ENCODE results near the gene INPP5D.

INPP5D gene

GRCh38 chr2:233213975-233214374, 153.8 kb downstream of the INPP5D start:
- no peak for DNase-seq

GRCh38 chr2:233217892-233218377, 157.8 kb downstream of the INPP5D start:
- no peak for DNase-seq

GRCh38 chr2:233218836-233219235, 158.7 kb downstream of the INPP5D start:
- no peak for DNase-seq

- DNase-seq, result no peak
Measured at GRCh38 chr2:233219848-233220247, 159.7 kb downstream of the INPP5D start.

- no peak for DNase-seq
Measured at GRCh38 chr2:233221378-233222063, 161.4 kb downstream of the INPP5D start.

GRCh38 chr2:233223059-233223894, 163.1 kb downstream of the INPP5D start:
- DNase-seq, result no peak

GRCh38 chr2:233225230-233226068, 165.3 kb downstream of the INPP5D start:
- DNase-seq, result no peak

GRCh38 chr2:233226511-233227031, 166.4 kb downstream of the INPP5D start:
- DNase-seq, result no peak

GRCh38 chr2:233227346-233227978, 167.3 kb downstream of the INPP5D start:
- no peak for DNase-seq

GRCh38 chr2:233228376-233228775, 168.2 kb downstream of the INPP5D start:
- no peak for DNase-seq

- DNase-seq, result no peak
Measured at GRCh38 chr2:233233618-233234230, 173.6 kb downstream of the INPP5D start.

- DNase-seq, result no peak
Measured at GRCh38 chr2:233234264-233234663, 174.1 kb downstream of the INPP5D start.

GRCh38 chr2:233234996-233235395, 174.9 kb downstream of the INPP5D start:
- no peak for DNase-seq

- DNase-seq, result no peak
Measured at GRCh38 chr2:233235977-233236376, 175.8 kb downstream of the INPP5D start.

- DNase-seq, result no peak
Measured at GRCh38 chr2:233236820-233237589, 176.9 kb downstream of the INPP5D start.

GRCh38 chr2:233240897-233241296, 180.8 kb downstream of the INPP5D start:
- DNase-seq, result no peak

GRCh38 chr2:233241803-233242202, 181.7 kb downstream of the INPP5D start:
- DNase-seq, result no peak

GRCh38 chr2:233242231-233242927, 182.2 kb downstream of the INPP5D start:
- no peak for DNase-seq

- DNase-seq, result no peak
Measured at GRCh38 chr2:233243348-233243747, 183.2 kb downstream of the INPP5D start.

GRCh38 chr2:233244818-233245217, 184.7 kb downstream of the INPP5D start:
- no peak for DNase-seq

GRCh38 chr2:233245406-233245805, 185.3 kb downstream of the INPP5D start:
- DNase-seq, result no peak
